Suppressor macrophage treated with lipopolysaccharide for 4 hours (primary cell): Measurements from ENCODE around the gene MS4A18.
A peak's percentile ranks its signal among the peaks of the same experiment; 100 is the strongest.
"Not testable (repeated sequence)": the region's sequence is repeated elsewhere in the genome, so short reads cannot be mapped to it uniquely, and the experiment has no call there.

Source experiments
- DNase-seq: peaks from one replicate; pipeline ENCODE4 v3.0.0-alpha.2; 2020

MS4A18 gene

DNA sequence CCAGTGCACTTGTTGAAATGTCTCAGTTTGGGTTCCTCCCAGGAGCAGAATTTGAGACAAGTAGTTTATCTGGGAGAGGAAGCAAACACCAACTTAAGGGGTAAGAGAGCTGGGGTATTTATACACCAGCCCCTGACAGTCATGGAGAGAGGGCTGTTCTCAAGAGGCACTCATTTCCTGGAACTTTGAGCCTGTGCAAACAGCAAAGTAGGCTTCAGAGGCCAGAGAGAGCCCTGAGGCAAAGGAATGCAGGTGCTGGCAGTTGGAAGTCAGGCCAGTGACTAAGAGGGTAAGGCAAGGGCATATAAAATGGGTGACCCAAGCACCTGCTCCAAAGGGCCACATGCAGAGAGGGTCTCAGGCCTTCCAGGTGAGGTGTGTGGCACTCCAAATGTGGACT, 16.1 kb downstream of the MS4A18 start:
- no peak for DNase-seq

DNA sequence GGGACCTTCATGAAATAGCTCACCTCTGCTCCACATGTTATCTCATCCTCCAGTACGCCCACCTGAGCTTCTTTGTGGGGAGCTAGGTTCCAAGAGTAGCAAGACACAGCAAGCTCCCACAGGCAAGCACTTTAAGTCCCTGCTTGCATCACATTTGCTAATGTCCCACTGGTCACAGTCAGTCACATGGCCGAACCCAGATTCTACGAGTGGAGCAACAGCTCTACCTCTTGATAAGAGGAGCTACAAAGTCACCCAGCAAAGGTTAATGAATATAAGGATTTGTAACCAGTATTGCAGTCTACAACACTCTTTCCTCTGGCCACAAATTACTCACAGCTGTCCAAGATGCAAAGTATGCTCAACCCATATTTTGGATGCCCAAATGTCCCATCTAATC, 16.9 kb downstream of the MS4A18 start:
- no peak for DNase-seq

DNA sequence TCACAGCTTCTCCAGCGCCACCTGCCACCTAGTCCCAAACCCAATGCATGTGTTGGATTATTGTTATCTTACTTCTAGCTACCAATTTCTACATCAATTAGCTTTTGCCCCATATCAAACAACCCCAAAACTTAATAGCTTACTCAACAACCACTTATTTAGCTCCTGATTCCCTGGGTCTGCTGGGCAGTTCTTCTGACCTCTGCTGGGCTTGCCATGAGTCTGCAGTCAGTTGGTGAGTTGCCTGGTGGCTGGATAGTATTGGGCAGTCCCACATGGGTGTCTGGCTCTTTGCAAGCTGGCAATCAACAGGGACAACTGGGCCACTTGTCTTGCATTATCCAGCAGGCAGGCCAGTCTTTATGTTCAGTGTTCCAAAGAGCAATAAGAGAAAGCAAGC, 18.5 kb downstream of the MS4A18 start:
- no peak for DNase-seq

DNA sequence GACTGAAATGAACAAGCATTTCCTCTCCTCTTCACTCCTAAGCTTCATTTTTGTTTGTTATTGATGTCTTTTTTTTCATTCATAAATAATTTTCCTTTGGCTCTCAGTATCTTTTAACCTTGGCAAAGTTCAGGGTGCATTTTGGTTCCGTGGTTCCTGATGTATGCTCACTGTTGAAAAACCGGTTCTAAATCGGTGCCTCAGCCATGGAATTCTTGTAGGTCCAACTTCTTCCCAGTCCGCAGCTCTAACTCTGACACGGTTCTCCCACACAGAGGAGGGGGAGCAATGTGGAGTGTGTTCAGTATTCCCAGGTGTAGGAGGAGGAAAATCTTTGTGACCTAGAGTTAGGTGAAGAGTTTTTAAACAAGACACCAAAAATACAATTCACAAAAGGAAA, 19.6 kb downstream of the MS4A18 start:
- no peak for DNase-seq

DNA sequence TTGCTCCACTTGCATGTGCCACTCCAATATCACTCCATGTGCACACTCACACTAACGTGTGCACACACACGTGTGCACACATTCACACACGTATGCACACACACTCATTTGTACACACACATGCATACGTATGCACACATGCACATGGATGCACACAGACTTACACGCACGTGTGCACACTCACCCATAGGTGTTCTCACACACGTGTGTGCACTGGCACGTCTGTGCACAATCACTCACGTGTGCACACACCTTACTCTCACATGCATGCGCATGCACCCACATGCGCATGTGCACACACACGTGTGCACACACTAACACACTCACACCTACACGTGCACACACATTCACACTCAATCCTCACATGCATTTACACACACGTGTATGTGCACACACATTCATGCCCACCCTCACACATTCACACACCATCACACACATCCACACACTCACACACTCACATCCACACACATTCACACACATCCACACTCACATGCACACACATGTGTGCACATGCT, 22.9 kb downstream of the MS4A18 start:
- no peak for DNase-seq

DNA sequence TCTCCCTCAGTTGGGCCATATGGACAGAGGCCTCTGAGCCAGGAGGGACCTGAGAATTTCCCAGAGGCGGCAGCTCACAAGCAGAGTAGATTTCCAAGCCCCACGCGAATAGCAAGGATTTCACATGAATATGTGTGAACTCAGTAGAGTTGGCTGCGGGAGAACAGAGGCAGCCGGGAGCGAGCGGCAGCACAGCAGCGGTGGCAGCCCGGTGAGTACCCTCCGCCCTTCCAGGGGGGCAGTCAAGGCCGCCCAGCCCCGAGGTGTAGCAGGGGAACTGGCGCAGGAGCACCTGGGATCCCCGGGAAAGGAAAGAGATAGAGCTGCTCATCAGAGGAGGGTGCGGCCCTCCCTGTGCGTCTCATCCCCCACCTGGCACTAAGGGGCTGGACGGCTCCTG, 23.7 kb downstream of the MS4A18 start:
- DNase-seq, result no peak

DNA sequence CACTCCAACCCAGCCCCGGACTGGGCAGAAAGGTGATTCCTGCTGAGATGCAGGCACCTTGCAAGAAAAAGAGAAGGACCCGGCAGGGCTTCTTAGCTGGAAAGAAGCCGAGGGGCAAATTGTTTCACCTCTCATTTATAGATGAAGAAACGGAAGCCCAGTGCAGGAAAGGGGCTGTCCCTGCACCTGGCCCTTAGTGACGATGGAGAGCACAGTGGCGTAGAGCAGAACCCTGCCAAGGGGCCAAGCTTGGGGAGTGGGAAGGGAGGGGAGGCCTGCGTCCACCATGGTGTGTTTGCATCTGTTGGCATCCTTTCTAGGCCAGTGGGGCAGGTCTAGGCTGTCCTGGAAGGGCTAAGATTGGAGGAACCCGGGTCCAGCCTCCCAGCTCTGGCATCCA, 24.3 kb downstream of the MS4A18 start:
- no peak for DNase-seq

DNA sequence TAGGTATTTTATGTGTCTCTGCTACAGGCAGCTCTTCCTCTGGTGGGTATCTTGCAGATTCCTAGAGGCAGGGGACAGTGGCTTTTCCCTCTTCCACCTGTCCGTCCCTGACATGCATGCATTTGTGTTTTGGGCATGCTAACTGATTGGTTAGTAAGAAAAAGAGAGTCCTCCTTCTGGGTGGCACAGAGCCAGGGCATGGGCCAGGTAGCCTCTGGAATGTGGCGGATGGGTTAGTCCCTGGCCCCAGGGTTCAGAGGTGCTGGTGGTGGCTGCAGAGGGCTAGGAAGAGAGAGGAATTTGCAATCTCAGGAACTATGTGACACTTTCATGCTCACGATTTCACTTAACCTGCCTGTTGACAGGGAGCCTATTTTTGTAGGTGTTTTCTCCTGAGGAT, 26.4 kb downstream of the MS4A18 start:
- no peak for DNase-seq

DNA sequence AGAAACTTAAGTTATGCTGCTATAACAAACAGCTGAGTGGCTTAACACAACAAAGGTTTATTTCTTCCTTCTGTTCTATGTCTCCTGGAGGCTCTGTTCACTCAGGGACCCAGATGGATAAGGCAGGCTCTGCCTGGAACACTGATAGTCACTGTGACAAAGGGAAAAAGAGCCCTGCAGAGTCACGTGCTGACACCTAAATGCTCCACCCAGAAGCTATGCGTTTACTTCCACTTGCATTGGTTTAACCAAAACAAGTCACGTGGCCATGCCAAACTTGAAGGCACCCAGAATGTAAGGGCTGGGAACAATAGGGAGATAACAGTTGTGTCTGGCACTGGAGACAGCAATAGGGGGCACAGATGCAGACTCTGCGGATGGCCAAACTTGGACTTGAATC, 28.8 kb downstream of the MS4A18 start:
- DNase-seq, result no peak

DNA sequence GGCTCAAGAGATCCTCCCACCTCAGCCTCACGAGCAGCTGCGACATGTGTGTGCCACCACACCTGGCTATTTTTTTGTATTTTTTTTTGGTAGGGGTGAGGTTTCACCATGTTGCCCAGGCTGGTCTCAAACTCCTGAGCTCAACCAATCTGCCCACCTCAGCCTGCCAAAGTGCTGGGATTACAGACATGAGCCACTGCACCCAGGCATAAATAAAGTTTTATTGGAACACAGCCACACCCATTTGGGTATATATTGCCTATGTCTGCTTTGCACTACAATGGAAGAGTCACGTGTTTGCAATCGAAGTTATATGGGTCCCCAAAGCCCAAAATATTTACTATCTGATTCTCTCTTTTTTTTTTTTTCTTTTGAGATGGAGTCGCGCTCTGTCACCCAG, 30.4 kb downstream of the MS4A18 start:
- DNase-seq, result no peak

DNA sequence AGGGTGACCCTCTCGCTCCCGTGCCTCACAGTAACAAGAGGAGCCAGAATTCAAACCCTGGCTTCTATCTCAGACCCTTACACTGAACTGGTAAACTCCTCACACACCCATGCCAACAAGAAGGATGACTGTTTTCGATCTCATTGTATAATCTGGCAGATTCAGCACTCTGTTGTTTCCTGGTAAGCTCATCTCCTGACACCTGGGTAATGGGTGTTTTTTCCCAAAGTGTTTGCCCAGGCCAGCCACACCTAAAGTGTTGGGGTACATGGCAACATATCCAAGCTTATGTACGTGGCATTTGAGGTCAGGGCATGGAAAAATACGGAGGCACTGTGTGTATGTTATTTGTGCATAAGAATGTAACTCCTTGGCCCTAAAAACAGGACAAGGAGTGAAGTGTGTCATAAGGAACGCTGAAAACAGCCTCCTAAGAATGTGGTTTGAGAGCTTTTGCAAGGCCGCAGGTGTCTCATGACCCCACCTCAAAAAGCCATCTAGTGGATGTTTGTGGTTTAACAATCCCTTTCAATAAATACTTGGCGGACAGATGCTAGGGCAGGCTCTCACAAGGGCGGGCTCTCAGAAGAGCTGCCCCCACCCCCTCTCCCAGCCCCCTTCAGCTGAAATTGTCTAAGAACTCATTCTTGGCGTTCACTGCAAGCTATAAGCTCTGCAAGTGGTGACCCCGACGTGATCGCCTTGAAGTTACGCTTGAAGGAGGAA, 31.9 kb downstream of the MS4A18 start, which contains the start of gene MS4A15:
Gene MS4A15 (plus strand): TSS at position 561 of the 726 bp plus-strand sequence. CDS start 6,867 bp downstream, outside the sequence.
- DNase-seq, result peak; percentile 22

DNA sequence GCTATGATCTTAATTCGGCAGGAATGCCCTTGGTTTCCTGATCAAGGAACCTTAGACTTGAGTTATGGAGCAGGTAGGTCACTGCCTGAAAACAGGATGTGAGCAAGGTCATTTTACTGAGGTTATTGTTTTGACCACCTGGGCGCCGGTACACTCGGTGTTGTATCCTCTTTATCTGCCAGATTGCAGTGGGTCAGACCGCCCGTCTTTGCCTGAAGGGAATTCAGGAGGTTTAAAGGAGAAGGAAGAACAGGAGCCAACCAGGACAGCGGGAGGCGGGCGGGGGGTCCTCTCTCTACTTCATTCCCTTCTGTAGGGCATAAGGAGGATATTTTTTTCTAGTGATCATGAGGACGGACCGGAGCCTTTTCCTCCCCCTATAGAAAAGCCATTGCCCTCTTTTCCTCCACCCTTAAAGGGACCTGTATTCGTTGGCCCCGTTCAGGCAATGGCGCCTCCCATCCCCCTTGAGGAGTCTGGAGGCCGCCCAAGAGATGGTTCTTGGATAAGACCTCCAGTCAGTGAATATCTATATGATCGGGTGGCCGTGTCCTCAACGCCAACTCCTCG, 32.8 kb downstream of the MS4A18 start:
- DNase-seq, result no peak

DNA sequence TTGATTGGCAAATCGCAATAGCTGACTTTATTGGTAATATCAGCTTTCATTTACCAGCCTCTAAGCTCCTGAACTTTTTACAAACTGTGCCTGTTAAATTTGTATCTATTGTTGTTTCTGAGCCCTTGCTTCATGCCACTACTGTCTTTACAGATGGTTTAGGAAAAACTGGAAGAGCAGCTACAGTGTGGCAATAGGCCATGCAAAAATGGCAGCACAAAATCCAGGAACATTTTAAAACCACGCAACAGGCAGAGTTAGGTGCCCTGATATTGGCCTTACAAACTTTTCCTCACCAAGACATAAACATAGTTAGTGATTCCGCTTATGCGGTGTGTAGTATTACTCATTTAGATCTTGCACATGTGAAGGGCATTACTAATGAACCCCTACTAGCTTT, 34.2 kb downstream of the MS4A18 start:
- not testable (repeated sequence) for DNase-seq

DNA sequence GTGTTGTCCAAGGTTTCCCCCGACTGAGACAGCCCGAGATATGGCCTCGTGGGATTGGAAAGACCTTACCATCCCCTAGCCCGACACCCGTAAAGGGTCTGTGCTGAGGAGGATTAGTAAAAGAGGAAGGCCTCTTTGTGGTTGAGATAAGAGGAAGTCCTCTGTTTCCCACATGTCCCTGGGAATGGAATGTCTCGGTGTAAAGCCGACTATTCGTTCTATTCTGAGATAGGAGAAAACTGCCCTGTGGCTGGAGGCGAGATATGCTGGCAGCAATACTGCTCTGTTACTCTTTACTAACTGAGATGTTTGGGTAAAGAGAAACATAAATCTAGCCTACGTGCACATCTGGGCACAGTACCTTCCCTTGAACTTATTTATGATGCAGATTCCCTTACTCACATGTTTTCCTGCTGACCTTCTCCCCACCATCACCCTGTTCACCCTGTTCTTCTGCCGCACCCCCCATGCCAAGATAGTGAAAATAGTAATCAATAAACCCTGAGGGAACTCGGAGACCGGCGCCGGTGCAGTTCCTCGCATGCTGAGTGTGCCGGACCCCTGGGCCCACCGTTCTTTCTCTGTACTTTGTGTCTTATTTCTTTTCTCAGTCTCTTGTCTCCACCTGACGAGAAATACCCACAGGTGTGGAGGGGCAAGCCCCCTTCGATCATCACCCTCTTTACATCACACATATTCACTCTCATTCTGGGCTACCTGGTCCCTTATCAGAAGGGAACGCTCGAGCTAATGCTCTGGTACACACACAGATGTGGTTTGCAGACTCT, 35.1 kb downstream of the MS4A18 start:
- DNase-seq, result peak; percentile 36

DNA sequence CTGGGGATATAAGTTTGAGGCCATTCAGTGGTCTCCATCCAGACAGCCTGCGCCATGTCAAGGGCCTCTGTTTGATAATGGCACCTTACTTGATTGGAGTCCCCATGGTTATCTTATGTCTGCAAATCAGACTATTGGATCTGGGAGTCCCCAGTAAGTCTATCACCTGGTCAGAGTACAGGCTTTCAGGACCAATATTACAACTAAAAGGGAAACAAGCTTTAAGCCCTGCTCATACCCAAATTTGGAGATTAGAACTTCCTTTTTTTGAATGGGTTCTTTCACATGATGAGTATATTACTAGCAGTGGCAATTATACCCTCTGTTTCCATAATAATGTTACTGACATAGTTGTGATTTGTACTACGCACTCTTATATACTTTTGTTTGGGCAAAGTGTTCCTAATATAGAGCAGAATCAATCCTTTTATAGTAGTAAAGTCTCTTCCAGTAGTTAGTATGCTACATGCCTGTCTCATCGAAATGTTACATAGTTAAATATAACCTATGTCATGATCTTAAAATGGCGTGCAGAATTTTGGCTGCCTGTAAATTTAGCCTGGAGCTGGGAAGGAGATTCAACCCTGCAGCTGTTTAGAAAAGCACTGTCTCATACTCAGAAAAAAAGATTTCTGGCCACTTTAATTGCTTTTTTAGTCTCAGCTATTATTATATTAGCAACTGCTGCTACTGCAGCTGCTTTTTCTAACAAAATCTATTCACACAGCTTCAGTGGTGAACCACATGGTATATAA, 37.1 kb downstream of the MS4A18 start:
- no peak for DNase-seq

DNA sequence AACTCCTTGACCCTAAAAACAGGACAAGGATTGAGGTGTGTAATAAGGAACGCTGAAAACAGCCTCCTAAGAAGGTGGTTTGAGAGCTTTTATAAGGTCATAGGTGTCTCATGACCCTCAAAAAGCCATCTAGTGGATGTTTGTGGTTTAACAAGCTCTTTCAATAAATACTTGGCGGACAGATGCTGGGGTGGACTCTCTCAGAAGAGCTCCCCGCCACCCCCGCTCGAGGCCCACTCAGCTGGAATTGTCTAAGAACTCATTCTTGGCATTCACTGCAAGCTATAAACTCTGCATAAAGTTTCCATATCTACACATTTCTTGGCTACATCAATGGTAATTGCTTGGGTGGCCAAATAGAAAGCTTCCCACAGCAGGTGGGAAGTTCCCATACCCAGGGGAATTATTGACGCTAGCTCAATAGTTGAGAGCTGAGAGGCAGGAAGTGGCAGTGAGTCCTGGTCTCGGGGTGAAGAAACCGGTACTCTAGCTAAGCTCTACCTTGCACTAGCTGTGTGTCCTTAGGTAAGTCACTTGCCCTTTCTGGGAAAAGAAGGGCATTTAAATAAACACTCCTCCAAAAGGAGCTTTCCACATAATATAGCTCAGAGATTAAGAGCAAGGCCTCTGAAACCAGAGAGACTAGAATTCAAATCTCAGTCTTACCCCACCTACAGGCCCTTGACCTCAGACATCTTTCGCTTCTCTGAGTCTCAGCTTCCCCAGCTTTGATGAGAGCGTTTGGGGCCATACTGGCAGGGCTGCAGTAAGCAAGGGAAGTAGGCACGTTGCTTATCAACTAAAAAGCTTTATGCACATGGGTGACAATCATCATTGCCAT, 38.6 kb downstream of the MS4A18 start:
- no peak for DNase-seq

DNA sequence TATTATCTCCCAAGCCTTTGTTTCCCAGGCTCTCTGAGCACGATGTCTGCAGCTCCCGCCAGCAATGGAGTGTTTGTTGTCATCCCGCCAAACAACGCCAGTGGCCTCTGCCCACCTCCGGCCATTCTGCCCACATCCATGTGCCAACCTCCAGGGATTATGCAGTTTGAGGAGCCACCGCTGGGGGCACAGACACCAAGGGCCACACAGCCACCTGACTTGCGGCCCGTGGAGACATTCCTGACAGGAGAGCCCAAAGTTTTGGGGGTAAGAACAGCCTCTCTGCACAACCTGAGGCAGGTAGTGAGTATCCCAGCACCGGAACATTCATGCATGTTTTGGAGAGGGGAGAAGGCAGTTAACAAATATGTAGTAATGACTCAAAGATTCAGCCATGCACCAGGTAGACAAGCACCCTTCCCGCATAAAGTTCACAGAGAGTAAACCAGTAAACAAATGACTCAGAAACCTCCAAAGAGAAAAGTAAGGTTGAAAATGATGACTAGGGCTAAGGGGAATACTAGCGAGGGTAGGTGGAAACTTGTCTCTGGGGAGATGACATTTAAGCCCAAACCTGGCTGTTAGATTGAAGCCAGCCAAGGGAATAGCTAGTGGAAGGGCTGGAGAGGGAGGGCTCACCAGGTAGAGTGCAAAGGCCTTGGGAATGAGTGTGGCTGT, 39.3 kb downstream of the MS4A18 start:
- no peak for DNase-seq

DNA sequence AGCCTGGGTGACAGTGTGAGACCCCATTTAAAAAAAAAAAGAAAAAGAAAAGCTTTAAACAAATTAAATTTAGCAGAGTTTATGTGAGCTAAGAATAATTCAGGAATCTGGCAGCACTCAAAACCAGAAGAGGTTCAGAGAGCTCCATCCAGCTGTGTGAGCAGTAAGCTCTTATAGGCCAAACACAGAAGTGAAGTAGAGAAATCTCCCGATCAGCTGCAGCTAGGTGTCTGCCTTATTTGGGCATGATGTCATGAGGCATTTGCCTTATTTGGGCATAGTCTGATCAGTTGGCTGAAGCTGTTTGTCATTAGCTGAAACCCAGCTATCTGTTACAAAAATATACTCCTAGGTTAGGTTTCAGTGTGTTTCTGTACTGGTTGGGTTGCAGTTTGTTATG, 40.4 kb downstream of the MS4A18 start:
- DNase-seq, result no peak

DNA sequence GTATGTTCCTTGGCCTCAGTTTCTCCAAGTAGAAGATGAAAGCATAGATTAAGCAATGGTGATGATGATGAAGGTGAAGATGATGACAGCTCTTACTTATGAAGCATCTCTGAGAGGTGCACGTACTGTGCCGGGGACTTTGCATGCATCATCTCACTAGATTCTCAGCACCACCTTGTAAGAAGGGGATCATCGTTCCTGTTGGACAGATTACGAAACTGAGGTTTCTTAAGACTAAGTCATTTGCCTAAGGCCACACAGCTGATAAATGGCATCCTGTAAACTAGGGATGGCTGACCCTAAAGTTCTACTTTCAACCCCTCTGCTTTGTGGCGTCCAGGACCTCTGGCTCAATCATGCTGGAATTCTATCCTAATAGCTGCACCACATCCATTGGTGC, 40.8 kb downstream of the MS4A18 start:
- no peak for DNase-seq

DNA sequence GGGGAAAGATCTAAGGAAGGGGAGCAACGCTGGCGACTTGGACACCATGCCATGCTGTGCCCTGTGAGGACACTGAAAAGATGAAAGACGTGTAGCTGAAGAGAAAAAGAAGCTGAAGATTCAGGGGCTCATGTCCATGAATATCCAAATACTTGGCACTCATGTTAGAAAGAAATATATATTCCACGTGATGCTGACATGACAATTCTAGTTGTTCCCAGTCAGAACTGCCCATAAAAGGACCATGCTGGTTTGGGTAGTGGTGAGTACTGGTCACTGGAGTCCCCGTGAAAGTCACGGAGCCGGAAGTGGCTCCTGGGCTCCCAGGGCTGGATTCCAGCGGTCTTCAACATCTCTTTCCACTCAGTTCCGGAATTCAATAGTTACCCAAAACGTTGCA, 42.0 kb downstream of the MS4A18 start:
- no peak for DNase-seq

DNA sequence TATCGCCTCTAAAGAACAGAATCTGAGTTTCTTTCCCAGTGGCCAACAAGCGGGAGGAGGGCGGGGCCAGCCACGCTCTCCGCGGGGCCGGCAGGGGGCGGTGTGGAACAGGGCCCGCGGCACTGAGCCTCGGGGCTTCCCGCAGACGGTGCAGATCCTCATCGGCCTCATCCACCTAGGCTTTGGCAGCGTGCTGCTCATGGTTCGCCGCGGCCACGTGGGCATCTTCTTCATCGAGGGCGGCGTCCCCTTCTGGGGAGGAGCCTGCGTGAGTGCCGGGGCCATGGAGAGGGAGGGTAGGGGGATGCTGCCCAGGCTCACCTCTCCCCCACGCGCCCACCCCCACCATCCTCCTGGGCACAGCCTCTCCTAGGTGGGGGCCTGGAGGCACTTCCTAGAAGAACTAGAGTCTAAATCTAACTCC, 42.9 kb downstream of the MS4A18 start:
- no peak for DNase-seq

DNA sequence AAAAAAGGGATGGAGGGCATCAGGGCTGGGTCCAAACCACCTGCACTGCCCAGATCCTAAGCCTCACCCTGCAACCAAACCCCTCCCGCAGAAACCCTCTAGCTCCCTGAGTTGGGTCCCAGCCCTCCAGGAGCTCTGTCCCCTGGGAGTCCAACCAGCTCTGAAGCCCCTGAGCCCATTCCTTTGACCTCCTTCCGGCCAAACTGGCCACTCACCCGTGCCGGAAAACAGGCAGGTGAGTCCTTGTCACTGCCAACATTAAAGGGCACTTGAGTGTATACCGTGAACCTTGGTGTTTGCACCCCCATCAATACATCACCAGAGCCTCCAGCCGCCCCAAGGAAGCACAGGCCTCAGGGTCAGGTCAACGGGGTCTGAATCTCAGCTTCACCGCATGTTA, 43.7 kb downstream of the MS4A18 start:
- no peak for DNase-seq
